ENCODE data around the gene PSD2.

GRCh38 chr5:139756971-139757370 is 38.6 kb upstream of the PSD2 start:
- TF ChIP-seq, protein P1, sequence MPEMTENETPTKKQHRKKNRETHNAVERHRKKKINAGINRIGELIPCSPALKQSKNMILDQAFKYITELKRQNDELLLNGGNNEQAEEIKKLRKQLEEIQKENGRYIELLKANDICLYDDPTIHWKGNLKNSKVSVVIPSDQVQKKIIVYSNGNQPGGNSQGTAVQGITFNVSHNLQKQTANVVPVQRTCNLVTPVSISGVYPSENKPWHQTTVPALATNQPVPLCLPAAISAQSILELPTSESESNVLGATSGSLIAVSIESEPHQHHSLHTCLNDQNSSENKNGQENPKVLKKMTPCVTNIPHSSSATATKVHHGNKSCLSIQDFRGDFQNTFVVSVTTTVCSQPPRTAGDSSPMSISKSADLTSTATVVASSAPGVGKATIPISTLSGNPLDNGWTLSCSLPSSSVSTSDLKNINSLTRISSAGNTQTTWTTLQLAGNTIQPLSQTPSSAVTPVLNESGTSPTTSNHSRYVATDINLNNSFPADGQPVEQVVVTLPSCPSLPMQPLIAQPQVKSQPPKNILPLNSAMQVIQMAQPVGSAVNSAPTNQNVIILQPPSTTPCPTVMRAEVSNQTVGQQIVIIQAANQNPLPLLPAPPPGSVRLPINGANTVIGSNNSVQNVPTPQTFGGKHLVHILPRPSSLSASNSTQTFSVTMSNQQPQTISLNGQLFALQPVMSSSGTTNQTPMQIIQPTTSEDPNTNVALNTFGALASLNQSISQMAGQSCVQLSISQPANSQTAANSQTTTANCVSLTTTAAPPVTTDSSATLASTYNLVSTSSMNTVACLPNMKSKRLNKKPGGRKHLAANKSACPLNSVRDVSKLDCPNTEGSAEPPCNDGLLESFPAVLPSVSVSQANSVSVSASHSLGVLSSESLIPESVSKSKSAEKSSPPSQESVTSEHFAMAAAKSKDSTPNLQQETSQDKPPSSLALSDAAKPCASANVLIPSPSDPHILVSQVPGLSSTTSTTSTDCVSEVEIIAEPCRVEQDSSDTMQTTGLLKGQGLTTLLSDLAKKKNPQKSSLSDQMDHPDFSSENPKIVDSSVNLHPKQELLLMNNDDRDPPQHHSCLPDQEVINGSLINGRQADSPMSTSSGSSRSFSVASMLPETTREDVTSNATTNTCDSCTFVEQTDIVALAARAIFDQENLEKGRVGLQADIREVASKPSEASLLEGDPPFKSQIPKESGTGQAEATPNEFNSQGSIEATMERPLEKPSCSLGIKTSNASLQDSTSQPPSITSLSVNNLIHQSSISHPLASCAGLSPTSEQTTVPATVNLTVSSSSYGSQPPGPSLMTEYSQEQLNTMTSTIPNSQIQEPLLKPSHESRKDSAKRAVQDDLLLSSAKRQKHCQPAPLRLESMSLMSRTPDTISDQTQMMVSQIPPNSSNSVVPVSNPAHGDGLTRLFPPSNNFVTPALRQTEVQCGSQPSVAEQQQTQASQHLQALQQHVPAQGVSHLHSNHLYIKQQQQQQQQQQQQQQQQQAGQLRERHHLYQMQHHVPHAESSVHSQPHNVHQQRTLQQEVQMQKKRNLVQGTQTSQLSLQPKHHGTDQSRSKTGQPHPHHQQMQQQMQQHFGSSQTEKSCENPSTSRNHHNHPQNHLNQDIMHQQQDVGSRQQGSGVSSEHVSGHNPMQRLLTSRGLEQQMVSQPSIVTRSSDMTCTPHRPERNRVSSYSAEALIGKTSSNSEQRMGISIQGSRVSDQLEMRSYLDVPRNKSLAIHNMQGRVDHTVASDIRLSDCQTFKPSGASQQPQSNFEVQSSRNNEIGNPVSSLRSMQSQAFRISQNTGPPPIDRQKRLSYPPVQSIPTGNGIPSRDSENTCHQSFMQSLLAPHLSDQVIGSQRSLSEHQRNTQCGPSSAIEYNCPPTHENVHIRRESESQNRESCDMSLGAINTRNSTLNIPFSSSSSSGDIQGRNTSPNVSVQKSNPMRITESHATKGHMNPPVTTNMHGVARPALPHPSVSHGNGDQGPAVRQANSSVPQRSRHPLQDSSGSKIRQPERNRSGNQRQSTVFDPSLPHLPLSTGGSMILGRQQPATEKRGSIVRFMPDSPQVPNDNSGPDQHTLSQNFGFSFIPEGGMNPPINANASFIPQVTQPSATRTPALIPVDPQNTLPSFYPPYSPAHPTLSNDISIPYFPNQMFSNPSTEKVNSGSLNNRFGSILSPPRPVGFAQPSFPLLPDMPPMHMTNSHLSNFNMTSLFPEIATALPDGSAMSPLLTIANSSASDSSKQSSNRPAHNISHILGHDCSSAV (CRISPR knock-in tag; IDR thresholded peaks at IDR 0.05; ENCODE audit: borderline replicate concordance): no peak
- no peak for TF ChIP-seq PAWR (CRISPR knock-in tag; IDR thresholded peaks at IDR 0.05; ENCODE audit: borderline replicate concordance)
- TF ChIP-seq, protein P2, sequence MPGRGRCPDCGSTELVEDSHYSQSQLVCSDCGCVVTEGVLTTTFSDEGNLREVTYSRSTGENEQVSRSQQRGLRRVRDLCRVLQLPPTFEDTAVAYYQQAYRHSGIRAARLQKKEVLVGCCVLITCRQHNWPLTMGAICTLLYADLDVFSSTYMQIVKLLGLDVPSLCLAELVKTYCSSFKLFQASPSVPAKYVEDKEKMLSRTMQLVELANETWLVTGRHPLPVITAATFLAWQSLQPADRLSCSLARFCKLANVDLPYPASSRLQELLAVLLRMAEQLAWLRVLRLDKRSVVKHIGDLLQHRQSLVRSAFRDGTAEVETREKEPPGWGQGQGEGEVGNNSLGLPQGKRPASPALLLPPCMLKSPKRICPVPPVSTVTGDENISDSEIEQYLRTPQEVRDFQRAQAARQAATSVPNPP (CRISPR knock-in tag; IDR thresholded peaks at IDR 0.05): no peak
- no peak for TF ChIP-seq ZNF138 (CRISPR knock-in tag; IDR thresholded peaks at IDR 0.05; ENCODE audit: low read depth)
- TF ChIP-seq, protein P3, sequence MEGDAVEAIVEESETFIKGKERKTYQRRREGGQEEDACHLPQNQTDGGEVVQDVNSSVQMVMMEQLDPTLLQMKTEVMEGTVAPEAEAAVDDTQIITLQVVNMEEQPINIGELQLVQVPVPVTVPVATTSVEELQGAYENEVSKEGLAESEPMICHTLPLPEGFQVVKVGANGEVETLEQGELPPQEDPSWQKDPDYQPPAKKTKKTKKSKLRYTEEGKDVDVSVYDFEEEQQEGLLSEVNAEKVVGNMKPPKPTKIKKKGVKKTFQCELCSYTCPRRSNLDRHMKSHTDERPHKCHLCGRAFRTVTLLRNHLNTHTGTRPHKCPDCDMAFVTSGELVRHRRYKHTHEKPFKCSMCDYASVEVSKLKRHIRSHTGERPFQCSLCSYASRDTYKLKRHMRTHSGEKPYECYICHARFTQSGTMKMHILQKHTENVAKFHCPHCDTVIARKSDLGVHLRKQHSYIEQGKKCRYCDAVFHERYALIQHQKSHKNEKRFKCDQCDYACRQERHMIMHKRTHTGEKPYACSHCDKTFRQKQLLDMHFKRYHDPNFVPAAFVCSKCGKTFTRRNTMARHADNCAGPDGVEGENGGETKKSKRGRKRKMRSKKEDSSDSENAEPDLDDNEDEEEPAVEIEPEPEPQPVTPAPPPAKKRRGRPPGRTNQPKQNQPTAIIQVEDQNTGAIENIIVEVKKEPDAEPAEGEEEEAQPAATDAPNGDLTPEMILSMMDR (CRISPR knock-in tag; IDR thresholded peaks at IDR 0.05): no peak
- TF ChIP-seq, protein P4, sequence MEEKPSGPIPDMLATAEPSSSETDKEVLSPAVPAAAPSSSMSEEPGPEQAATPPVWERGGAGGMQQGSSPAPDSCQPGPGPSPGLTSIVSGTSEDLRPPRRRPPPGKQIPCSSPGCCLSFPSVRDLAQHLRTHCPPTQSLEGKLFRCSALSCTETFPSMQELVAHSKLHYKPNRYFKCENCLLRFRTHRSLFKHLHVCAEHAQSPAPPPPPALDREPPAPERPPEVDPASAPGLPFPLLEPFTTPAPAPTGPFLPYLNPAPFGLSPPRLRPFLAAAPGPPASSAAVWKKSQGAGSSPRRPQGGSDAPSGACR (CRISPR knock-in tag; IDR thresholded peaks at IDR 0.05): no peak
- TF ChIP-seq, protein P5, sequence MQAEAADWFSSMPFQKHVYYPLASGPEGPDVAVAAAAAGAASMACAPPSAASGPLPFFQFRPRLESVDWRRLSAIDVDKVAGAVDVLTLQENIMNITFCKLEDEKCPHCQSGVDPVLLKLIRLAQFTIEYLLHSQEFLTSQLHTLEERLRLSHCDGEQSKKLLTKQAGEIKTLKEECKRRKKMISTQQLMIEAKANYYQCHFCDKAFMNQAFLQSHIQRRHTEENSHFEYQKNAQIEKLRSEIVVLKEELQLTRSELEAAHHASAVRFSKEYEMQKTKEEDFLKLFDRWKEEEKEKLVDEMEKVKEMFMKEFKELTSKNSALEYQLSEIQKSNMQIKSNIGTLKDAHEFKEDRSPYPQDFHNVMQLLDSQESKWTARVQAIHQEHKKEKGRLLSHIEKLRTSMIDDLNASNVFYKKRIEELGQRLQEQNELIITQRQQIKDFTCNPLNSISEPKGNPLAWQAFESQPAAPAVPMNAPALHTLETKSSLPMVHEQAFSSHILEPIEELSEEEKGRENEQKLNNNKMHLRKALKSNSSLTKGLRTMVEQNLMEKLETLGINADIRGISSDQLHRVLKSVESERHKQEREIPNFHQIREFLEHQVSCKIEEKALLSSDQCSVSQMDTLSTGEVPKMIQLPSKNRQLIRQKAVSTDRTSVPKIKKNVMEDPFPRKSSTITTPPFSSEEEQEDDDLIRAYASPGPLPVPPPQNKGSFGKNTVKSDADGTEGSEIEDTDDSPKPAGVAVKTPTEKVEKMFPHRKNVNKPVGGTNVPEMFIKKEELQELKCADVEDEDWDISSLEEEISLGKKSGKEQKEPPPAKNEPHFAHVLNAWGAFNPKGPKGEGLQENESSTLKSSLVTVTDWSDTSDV (CRISPR knock-in tag; IDR thresholded peaks at IDR 0.05): no peak
- no peak for TF ChIP-seq PHF5A (CRISPR knock-in tag; IDR thresholded peaks at IDR 0.05; ENCODE audit: low read depth, unreplicated experiment)
- no peak for TF ChIP-seq POLR2AphosphoS5 (IDR thresholded peaks at IDR 0.05; ENCODE audit: low read depth, low read length)

All from HepG2 (cell line).